SKM-1 treated with dmso at 0.1 percent for 144 hours (cell line): ENCODE results near the gene GPD2.
A peak's percentile ranks its signal among the peaks of the same experiment; 100 is the strongest.

ENCODE experiments used
- DNase-seq: peaks from one replicate; lab custom pipeline; 2025; ENCODE audit not compliant: unreplicated experiment; lab: John Stamatoyannopoulos, UW

Gene GPD2

DNA sequence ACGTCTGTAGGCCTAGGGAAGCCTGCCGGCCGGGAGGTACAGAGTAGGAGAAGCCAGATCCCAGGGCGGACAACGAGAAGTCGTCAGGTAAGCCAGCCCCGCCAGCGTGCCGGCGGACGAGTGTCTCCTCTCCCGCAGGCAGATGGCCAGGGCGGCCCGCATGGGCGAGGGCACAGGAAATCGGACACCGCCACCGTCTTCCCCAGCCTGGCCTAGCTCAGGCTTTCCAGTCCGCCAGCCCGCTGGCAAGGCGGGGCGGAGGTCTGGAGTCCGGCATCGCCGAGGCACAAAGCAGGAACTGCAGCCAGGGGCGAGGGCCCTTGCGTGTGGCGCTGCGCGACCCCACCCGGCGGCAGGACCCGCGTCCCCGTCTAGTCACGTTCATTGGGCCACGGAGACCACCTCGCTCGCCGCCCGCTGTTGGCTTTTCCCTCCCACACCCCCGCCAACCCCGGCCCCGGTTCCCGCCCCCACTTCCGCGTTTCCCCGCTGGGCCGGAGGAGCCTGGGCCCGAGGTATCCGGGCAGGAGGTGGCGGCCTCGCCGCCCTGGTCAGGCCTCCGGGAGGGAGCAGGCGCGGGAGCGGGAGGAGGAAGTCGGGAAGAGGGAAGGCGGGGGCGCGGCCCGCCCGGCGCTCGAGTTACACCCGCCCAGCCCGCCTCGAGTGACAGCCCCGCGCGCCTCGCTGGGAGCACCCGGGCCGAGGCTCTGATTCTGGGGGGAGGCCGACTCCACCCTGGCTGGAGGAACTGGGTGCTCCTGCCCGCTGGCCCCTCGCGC lies at the start of gene GPD2:
GPD2 (plus strand) TSS at position 662 of the 779 bp plus-strand sequence. CDS start 39,727 bp downstream, outside the sequence.
- peak; percentile 47 for DNase-seq

DNA sequence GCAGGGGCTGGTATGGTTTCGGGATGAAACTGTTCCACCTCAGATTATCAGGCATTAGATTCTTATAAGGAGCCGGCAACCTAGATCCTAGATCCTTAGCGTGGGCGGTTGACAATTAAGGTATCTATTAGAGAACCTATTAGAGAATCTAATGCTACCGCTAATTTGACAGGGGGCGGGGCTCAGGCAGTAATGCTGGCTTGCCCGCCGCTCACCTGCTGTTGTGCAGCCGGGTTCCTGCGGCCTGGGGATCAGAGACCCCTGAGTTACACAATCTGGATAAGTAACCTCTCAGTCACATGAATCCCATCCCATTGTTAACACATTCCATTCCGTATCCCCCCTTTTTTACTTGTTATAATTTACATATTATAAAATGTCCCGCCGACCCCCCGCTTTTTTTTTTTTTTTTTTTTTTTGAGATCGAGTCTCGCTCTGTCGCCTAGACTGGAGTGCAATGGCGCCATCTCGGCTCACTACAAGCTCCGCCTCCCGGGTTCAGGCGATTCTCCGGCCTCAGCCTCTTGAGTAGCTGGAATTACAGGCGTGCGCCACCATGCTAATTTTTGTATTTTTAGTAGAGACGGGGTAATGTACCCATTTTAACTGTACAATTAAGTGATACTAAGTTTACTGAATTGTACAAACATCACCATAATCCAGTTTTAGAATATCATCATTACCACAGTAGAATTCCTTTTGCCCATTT lies 42.0 kb upstream of the GPD2 start:
- DNase-seq = no peak

DNA sequence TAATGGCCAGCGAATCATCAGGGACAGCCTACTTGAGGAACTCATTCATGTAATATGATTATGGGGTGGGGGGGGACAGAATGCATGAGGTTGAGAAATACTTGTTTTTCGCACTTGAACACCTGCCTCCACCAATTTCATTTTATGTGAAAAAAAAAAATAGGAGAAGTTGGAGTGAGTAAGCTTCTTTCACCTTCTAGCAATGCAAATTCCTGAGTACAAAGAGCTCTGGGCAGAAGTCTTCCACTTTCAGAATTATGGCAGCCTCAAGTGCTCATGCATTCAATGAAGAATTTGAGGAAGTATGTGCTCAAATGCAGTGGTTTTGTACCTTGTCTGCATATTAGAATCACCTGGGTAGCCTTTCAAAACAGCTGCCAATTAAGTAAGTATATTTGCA lies 40.1 kb upstream of the GPD2 start:
- DNase-seq = peak; percentile 57

DNA sequence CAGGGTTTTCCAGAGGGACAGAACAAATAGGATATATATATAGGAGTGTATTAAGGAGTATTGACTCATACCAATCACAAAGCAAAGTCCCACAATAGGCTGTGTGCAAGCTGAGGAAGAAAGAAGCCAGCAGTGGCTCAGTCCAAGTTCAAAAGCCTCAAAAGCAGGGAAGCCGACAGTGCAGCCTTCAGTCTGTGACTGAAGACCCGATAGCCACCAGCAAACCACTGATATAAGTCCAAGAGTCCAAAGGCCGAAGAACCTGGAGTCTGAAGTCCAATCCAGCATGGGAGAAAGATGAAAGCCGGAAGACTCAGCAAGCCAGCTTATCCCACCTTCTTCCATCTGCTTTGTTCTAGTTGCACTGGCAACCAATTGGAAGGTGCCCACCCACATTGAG lies 39.0 kb upstream of the GPD2 start:
- no peak for DNase-seq

DNA sequence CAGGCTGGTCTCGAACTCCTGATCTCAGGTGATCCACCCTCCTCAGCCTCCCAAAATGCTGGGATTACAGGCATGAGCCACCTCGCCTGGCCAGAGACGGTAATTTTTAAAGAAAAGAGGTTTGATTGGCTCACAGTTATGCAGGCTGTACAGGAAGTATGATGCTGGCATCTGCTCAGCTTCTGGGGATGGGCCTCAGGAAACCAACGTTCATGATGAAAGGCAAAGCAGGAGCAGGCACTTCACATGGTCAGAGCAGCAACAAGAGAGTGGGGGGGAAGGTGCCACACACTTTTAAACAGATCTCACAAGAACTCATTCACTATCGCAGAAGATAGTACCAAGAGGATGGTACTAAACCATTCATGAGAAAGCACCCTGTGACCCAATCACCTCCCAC lies 38.0 kb upstream of the GPD2 start:
- DNase-seq = no peak

DNA sequence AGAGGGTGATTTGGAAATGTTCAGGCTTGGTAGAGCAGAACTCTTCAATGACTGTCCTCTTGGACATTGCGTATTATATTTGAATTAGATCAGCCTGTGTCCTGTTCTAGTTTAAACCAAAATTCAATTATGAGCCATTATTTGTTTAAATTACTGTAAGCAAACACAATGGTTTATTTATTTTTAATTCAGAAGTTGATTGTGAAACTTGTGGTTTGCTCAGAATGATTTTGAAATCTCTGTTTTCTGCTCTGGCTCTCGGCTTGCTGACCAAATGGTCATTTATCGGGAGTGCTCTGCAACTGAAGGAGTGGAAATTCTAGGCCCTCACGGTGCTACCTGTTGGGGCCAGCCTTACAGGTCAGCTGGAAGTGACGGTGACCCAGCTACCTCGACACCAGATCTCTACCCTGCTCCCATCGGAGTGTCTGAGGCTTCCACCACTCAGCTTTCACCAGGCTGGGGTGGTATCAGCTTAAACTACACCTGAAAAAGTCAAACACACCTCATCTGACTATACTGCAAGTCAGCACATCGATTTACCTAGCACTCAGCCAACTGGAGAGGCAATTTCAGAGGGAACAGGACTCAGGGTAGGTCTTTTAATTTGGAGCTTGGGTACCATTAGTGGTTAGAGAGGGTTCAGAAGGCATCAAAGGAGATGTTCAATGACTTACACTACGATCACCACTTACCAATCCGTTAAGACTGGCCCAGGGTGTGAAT lies 36.8 kb upstream of the GPD2 start:
- no peak for DNase-seq

DNA sequence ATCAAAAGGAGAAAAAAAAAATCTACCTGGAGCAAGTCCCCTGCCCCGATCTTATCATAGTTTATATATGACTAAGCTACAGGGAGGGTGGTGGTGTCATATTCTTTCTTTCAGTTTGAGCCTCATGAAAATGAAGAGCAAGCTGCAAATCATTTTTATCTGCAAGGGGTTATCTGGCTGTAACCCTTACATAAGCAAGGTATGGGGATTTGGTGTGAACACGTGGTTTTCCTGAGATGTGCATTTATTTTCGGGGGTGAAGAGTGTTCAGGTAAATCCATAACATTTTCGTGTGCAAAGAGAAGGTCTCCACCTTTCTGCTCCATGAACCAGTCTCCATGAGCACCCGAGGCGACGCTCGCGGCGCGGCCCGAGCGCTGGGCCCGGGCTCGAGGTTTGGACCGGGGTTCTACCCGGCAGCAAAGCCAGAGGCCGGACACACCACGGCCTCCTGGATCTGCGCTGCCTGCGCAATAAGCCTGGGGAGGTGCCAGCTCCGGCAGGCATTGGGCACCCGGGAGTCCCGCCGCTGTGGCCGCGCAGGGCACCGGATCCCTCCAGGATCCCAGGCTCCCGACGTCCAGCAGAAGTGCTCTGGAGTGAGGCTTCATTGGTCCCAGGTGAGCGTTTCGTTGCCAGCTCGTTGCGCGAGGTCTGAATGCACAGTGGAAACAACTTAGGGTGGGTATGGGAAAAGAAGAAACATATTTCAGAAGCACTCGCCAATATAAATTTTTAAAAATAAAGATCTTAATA lies 36.1 kb upstream of the GPD2 start:
- no peak for DNase-seq

DNA sequence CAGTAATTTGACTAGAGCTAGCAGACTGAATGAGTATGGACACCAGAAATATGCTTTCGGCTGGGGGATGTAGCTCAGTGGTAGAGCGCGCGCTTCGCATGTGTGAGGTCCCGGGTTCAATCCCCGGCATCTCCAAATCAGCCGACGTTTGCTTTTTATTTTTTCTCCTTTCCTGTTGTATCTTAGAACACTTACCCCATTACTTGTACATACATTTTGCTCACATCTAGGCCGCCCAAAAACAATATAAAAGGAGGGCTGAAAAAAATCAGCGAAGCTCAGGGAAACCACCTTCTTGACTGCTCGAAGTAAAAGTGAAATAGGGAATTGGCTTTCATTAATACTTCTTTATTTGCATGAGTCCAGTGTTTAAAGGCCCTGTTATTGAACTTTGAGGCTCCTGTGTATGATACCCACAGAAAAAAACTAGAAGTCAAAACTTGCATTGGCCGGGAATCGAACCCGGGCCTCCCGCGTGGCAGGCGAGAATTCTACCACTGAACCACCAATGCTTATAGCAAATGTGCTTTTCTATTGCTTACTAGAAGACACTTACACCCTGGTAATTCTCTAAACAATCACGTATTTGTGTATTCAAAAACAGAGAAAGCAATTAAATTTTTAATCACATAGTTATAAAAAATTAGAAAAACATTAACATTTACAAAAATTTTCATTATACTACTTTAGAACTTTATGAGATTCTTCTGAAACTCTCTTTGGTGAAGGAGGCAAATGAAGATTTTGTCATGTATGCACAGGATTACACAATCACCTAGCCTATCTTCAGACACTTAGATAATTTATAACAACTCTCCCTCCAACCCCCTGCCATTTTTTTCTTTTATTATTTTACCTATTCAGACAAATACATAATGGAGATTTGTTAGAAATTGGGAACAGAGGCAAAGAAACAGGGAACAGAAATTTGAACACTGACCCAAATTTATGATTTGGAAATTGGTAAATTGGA lies 35.2 kb upstream of the GPD2 start:
- peak; percentile 78 for DNase-seq

DNA sequence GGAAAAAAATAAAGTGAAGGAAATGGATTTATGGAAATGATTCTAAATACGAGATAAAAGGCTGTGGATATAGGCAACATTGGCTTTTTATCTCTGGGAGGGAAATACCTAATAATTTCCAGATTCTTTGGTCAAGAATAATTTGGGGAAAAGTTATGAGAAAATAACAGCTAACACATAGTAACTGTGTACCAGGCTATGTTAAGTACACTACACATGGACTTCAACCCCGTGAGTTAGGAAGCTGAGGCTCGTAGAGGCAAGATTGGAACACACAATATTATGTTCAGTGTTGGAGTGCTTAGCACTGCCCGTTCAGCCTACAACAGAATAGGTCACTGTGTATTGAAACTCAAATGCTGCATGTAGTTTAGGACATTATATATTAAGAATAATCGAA lies 34.3 kb upstream of the GPD2 start:
- DNase-seq = no peak

DNA sequence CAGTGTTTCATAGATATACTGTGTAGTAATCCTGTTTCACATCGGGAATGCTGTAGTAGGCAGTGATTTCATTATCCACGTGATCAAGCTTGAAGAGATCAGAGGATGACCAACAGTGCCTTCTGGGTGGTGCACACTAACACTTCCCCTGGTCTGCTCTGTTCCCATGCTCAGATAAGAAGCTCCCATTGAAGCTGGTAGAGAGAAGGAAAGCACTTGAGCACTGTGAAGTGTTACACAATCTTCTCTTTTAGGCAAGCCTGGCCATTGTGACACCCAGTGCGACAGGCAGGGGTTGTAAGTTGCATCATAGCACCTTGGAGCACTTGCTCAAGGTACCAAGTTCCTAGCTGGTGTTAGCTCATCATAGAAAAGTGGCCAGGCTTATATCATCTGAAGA lies 30.6 kb upstream of the GPD2 start:
- peak; percentile 98 for DNase-seq

DNA sequence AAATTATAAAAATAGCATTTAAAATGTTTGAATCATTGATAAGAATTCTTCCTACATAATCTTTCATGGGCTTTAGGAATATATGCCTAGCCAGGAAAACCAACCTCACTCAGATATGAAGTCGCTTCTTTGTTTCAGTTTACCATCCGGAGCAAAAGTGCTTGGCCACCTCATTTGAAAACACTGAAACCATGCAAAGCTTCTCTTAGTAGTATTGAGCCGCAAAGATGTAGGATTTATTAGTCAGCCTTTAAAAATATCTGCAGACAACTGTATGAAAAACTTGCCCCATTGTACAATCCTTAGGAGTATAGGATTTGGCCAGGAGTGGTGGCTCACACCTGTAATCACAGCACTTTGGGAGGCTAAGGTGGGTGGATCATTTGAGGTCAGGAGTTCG lies 24.3 kb upstream of the GPD2 start:
- DNase-seq = no peak

DNA sequence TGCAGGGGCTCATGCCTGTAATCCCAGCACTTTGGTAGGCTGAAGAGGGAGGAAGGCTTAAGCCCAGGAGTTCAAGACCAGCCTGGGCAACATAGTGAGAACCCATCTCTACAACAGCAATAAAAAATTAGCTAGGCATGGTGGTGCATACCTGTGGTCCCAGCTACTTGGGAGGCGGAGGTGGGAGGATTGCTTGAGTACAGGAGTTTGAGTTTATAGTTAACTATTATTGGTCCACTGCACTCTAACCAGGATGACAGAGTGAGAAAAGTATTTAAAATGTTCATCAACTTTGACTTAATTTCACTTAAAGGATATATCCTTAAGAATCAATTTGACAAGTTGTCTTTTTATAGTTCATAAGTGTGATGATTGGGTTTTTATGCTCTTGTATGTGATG lies 14.3 kb upstream of the GPD2 start:
- DNase-seq = no peak

DNA sequence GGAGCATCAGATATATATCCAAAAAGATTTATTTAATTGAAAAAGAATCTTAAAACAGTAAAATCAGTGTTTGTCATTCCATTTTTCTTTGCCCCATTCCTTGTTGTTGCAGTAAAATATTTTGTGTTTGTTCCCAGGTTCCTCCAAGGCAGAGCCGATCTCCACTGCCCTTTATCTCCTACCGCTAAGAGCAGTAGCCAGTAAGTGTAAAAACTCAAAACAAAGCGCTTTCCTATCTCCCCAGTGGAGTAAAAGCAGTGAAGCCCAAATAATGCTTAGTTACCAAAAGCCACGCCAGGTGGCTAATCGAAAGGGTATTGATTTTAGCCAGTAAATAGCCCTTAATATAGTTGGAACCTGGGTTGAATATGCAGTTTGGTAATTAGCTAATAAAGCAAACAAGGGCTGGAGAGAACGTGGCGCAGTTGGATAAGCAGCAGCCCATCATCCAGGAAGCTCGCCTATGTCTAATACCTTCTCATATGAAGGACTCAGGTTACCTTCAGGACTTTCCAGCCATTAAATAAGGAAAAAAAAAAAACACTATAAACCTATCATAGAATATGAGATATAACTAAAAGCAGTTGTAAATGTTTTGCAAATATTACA lies 12.4 kb upstream of the GPD2 start:
- DNase-seq = no peak

DNA sequence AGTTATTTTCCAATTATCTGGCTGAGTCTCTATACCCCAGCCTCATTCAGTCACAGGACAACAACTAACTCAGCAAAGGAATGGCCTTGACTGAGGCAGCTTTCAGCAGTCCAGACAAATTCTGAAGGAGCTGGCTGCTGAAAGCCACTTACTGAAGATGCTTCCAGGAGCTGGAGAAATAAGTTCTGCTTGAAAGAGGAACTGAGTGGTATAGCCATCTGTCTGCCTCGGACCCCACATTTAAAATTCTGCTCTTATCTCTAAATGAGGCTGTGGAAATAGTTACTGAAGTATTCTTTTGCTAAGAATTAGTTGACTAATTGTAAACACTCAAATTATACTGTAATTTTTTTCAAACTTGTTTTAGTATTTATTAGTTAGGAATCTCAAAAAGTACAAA lies 9.1 kb upstream of the GPD2 start:
- peak; percentile 5 for DNase-seq

DNA sequence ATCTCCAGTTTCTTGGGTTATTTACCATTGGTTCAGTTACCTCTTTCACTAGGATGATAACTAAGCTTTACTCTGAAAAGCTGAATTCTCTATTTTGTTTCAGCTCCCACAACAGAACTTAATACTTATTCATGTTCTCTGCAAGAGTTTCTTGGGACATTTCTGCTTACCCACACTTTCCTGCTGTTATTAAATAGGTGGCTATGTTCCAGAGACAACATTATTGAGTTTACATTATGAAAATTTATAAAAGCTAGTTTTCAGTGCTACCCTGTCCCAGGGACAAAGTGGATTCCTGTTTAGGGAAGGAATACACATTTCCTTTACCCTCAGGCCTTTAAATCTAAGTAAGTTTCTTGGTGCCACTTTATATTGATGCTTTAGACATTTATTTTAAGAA lies 7.0 kb upstream of the GPD2 start:
- DNase-seq = no peak

DNA sequence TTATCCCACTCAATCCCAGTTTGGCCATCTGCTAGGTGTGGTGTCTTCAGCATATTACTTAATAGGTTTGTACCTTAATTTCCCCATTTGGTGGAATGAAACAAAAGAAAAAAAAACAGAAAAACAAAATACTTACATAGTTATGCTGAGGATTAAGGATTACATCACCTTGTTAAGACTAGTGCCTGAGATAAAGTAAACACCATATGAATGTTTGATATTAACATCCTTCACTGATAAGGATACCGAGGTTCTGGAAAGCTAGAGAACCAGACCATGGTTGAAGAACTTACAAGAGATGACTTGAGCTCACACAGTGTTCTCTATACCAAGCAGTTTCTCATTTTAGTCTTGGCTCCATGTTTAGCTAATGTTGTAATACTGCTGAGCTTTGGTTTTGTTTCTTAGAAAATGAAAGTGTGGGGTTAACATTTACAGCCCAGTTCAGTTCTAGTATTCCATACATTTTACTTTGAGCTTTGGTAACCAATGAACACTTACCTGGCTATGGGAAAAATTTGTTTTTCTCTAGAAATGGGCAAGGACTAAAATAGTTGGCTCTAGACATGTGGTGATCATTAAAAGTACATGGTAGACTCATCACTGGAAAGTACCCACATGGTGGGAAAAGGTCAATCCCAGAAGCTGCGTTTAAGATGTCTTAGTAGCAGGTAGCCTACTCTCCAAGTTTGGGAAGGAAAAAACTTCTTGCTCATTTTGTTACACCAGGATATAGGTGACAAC lies 5.8 kb upstream of the GPD2 start:
- DNase-seq = no peak

DNA sequence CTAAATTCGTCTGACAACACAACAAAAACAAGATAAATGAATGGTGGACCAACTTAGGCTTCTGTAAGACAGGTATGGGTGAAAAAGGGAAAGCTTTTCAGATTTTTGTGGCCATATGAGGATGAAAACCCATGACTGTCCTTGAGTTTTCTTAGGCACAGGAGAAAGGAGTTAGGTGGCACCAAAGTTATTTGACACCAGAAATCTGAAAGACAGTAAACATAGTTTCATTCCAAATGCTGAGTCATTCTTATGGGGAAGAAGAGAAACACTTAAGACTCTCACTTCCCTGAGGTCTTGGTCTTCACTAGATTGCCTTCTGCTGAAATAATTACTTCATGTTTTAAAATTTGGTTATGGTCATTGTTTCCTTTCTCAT lies 5.2 kb upstream of the GPD2 start:
- DNase-seq = peak; percentile 71

DNA sequence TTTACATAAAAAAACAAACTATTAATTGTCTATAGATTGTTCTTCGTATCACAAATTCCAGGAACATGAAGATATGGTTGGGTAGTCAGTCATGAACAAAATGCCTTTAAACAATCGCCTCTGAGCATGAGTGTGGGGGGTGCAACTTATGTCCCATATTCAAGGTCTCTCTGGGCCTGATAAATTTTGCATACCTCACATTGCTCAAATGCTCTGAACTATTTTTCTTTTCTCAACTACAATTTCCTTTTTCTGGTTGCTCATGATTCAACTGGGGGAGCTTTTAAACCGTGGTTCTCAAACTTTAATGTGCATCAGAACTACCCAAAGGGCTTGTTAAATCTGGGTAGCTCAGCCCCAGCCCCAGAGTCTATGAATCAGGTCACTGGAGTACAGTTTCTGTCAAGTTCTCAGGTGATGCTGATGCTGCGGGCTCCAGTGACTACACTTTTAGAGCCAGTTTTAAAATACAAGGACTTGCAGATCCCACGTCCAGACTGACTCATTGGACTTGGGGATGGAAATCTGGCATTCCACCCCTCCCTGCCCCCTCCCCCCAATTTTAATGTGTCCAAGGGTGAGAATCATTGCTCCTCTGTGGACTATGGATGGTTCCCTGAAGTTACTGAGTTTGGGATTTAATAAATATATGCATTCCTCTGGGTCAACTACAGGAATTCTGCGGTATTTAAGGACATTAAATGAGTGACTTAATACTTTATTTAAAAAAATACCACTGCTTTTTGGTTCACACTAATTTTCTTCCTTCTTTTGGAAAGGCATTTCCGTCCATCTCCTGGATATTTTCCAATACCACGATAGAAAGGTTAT lies 1.5 kb upstream of the GPD2 start:
- DNase-seq = no peak
